22Rv1 (cell line): Measurements from ENCODE around the gene IDI2.

Experiments used
- CTCF ChIP-seq: fragments of 450-650 bp; IDR thresholded peaks from 2 replicates; pipeline ENCODE4 v1.5.1; 2017; ENCODE audit warnings: mild to moderate bottlenecking
- ZFX ChIP-seq: fragments of 450-650 bp; IDR thresholded peaks from 2 replicates; pipeline ENCODE4 v1.6.1; 2017; ENCODE audit warnings: antibody characterized with exemption, borderline replicate concordance

- TF ChIP-seq CTCF: no peak
- no peak for TF ChIP-seq ZFX
Measured at GRCh38 chr10:1024103-1024502, 1.6 kb downstream of the IDI2 start.
